ENCODE measurements around the gene ZAR1. TPM values are rescaled to one million over a fixed set of nuclear protein-coding genes. Genes with fewer than 3 reads are reported as not detected.

Gene ZAR1
- total and polyA plus RNA-seq, 9 of the 15 experiments (the other 6 are each of a cell fraction or from before 2014, with no cell fraction given) = 0.07 to 0.84 (median 0.28) TPM; not detected in 1

DNA sequence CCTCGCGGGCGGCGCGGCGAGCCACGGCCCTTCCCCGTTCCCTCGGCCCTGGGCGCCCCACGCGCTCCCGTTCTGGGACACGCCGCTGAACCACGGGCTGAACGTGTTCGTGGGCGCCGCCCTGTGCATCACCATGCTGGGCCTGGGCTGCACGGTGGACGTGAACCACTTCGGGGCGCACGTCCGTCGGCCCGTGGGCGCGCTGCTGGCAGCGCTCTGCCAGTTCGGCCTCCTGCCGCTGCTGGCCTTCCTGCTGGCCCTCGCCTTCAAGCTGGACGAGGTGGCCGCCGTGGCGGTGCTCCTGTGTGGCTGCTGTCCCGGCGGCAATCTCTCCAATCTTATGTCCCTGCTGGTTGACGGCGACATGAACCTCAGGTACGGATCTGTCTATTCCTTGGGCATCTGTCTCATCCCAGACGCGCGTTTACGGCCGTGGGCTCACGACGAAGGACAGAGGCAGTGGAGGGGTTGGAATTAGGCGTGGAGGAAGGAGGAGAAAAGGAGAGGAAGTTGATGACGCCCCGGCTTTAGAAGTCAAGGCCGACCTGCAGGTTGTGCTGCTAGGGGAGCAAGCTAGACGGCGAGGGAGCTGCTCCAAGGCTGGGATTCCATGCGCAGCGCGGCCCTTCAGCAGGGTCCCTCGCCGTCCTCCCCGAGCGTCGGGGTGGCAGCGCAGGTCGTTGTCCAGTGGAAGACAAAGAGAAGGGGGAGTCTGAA, 6.1 kb upstream of the ZAR1 start (continued):
- no peak for TF ChIP-seq NR2C2 (CRISPR knock-in tag; IDR thresholded peaks at IDR 0.05)
- no peak for TF ChIP-seq NR2C2 (tag; IDR thresholded peaks at IDR 0.05)
- no peak for TF ChIP-seq SMARCA4 (IDR thresholded peaks at IDR 0.05)
- no peak for TF ChIP-seq CREBBP (IDR thresholded peaks at IDR 0.05; ENCODE audit: low read depth, low read length)
- TF ChIP-seq MAZ (CRISPR knock-in tag; conservative IDR thresholded peaks at IDR 0.05 in 1 of 2, IDR thresholded peaks at IDR 0.05 in 1 of 2) = 0 out of 4 replicates have a peak, but pooled peaks of 1 of the 2 experiments have one; percentile 11
- TF ChIP-seq CBFB (CRISPR knock-in tag; IDR thresholded peaks at IDR 0.05) = peak; percentile 33; the same call in 1 of the 2 replicates
- no peak for TF ChIP-seq SP2 (IDR thresholded peaks at IDR 0.05; ENCODE audit: extremely low read depth, low read depth, low read length, poor library complexity, severe bottlenecking)
- no peak for TF ChIP-seq YY1 (IDR thresholded peaks at IDR 0.05; ENCODE audit: borderline replicate concordance in 1 of 3, control insufficient read depth in 1 of 3, extremely low read depth in 1 of 3, insufficient read depth in 3 of 3, insufficient read length in 1 of 3, insufficient replicate concordance in 2 of 3, low read depth in 1 of 3, low read length in 2 of 3)
- no peak for TF ChIP-seq CAMTA2 (CRISPR knock-in tag; conservative IDR thresholded peaks at IDR 0.05)
- 0 out of 2 replicates have a peak, but pooled peaks have one; percentile 3 for TF ChIP-seq MYC (IDR thresholded peaks at IDR 0.05; ENCODE audit: low read depth, low read length)
- no peak for TF ChIP-seq MYC (CRISPR knock-in tag; IDR thresholded peaks at IDR 0.05; ENCODE audit: borderline replicate concordance, low read depth)

All from K562 (cell line).